ENCODE results near the gene GHRL.

- no peak for TF ChIP-seq POLR2A (IDR thresholded peaks at IDR 0.05)
- no peak for TF ChIP-seq CTCF (IDR thresholded peaks at IDR 0.05)
These were observed 36.9 kb downstream of the GHRL start for GRCh38 chr3:10255835-10256234.

All from adrenal gland (tissue), 5 donors.